Measurements from ENCODE around the gene ARFGAP3.

GRCh38 chr22:42799061-42799460 is 58.0 kb downstream of the ARFGAP3 start:
- TF ChIP-seq EZH2 (IDR thresholded peaks at IDR 0.05) (no peak), POLR2AphosphoS5 (IDR thresholded peaks at IDR 0.05; ENCODE audit: borderline replicate concordance, low read depth, low read length) (no peak)

All from SK-N-MC (cell line).